HL-60 (cell line): ENCODE measurements around the gene ANKRD44.

Source experiments
- DNase-seq, 2 experiments: peaks; one replicate each; pipeline ENCODE4 v3.0.0-alpha.2; 2010 to 2020; ENCODE audit warnings: low read depth in 1 of 2, low spot score in 1 of 2
- H3K27ac ChIP-seq: fragments of 250-450 bp; sonication (Bioruptor Pico); replicated peaks from 2 replicates; pipeline ENCODE4 v1.5.1; 2020; ENCODE audit warnings: mild to moderate bottlenecking, moderate library complexity
- H3K27me3 ChIP-seq: fragments of 250-450 bp; sonication (Bioruptor Pico); 2 replicates; pipeline ENCODE4 v1.5.1; 2021; ENCODE audit warnings: mild to moderate bottlenecking, moderate library complexity; ENCODE audit not compliant: insufficient read depth, poor library complexity, severe bottlenecking
- H3K4me3 ChIP-seq: replicated peaks from 2 replicates; pipeline ENCODE4 v1.5.1; 2011; ENCODE audit warnings: mild to moderate bottlenecking, control low read depth, low read length; ENCODE audit not compliant: insufficient read depth
- GABPA ChIP-seq: IDR thresholded peaks from 2 replicates; pipeline ENCODE4 v1.6.1; 2012; ENCODE audit warnings: low read depth
- POLR2AphosphoS5 ChIP-seq: IDR thresholded peaks from 2 replicates; pipeline ENCODE4 v1.6.1; 2012; ENCODE audit warnings: low read depth
- REST ChIP-seq: IDR thresholded peaks from 2 replicates; pipeline ENCODE4 v1.6.1; 2012; ENCODE audit warnings: low read depth; ENCODE audit not compliant: insufficient replicate concordance
- SPI1 ChIP-seq: IDR thresholded peaks from 2 replicates; pipeline ENCODE4 v1.6.1; 2012; ENCODE audit warnings: low read depth, mild to moderate bottlenecking, borderline replicate concordance
- TF ChIP-seq, protein P1 (sequence below): IDR thresholded peaks from one replicate; pipeline ENCODE4 v1.5.1; 2011; ENCODE audit warnings: low read length, control low read depth, inconsistent platforms; ENCODE audit not compliant: insufficient read depth

The ANKRD44 gene

GRCh38 chr2:196952936-196953335 is 357.6 kb downstream of the ANKRD44 start:
- no peak overlapping the region for H3K27ac ChIP-seq
- H3K4me3 ChIP-seq: no peak overlapping the region
- TF ChIP-seq REST (no peak), POLR2AphosphoS5 (no peak), GABPA (no peak), SPI1 (no peak)
- TF ChIP-seq, protein P1, sequence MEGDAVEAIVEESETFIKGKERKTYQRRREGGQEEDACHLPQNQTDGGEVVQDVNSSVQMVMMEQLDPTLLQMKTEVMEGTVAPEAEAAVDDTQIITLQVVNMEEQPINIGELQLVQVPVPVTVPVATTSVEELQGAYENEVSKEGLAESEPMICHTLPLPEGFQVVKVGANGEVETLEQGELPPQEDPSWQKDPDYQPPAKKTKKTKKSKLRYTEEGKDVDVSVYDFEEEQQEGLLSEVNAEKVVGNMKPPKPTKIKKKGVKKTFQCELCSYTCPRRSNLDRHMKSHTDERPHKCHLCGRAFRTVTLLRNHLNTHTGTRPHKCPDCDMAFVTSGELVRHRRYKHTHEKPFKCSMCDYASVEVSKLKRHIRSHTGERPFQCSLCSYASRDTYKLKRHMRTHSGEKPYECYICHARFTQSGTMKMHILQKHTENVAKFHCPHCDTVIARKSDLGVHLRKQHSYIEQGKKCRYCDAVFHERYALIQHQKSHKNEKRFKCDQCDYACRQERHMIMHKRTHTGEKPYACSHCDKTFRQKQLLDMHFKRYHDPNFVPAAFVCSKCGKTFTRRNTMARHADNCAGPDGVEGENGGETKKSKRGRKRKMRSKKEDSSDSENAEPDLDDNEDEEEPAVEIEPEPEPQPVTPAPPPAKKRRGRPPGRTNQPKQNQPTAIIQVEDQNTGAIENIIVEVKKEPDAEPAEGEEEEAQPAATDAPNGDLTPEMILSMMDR: no peak
- no peak for DNase-seq
- H3K27me3 ChIP-seq: no peaks in the 10 kb centered on the region

GRCh38 chr2:196951973-196952372 is 358.6 kb downstream of the ANKRD44 start:
- TF ChIP-seq POLR2AphosphoS5: no peak
- TF ChIP-seq REST: no peak
- TF ChIP-seq SPI1: no peak
- TF ChIP-seq, protein P1: no peak
- TF ChIP-seq GABPA: no peak
- DNase-seq: no peak
- H3K4me3 ChIP-seq: no peak overlapping the region
- H3K27ac ChIP-seq: no peak overlapping the region
- no peaks in the 10 kb centered on the region for H3K27me3 ChIP-seq

- TF ChIP-seq POLR2AphosphoS5 (no peak), SPI1 (no peak), REST (no peak), GABPA (no peak)
- H3K4me3 ChIP-seq: no peak overlapping the region
- no peak overlapping the region for H3K27ac ChIP-seq
- no peak for DNase-seq
- no peaks in the 10 kb centered on the region for H3K27me3 ChIP-seq
These were observed 361.5 kb downstream of the ANKRD44 start for GRCh38 chr2:196949116-196949515.

GRCh38 chr2:196944570-196944969 is 366.0 kb downstream of the ANKRD44 start:
- Histone ChIP-seq H3K4me3 (no peak overlapping the region), H3K27me3 (no peaks in the 10 kb centered on the region), H3K27ac (no peak overlapping the region)
- no peak for DNase-seq
- TF ChIP-seq REST (no peak), POLR2AphosphoS5 (no peak)
- TF ChIP-seq, protein P1: no peak
